GM12873 (cell line): ENCODE results near the gene TFPI.

Source experiments
- CTCF ChIP-seq: IDR thresholded peaks from 2 replicates; pipeline ENCODE4 v1.5.1; 2012; ENCODE audit warnings: low read depth, mild to moderate bottlenecking, moderate library complexity, low read length, control low read depth; ENCODE audit not compliant: insufficient read depth; ENCODE audit errors: missing control alignments

The TFPI gene

GRCh38 chr2:187495324-187495723, 58.9 kb downstream of the TFPI start:
- TF ChIP-seq CTCF, result no peak

GRCh38 chr2:187493877-187494568, 60.2 kb downstream of the TFPI start:
- no peak for TF ChIP-seq CTCF

GRCh38 chr2:187493180-187493579, 61.1 kb downstream of the TFPI start:
- TF ChIP-seq CTCF, result no peak

GRCh38 chr2:187486241-187486640, 68.0 kb downstream of the TFPI start:
- TF ChIP-seq CTCF, result no peak

- no peak for TF ChIP-seq CTCF
Measured at GRCh38 chr2:187485523-187485922, 68.7 kb downstream of the TFPI start.

GRCh38 chr2:187483537-187483936, 70.7 kb downstream of the TFPI start:
- no peak for TF ChIP-seq CTCF

- no peak for TF ChIP-seq CTCF
Measured at GRCh38 chr2:187482796-187483195, 71.4 kb downstream of the TFPI start.

- no peak for TF ChIP-seq CTCF
Measured at GRCh38 chr2:187481543-187481942, 72.7 kb downstream of the TFPI start.
